ENCODE data around the gene TMEM151A.
A peak's percentile ranks its signal among the peaks of the same experiment; 100 is the strongest.
"Not testable (repeated sequence)": the region's sequence is repeated elsewhere in the genome, so short reads cannot be mapped to it uniquely, and the experiment has no call there.

The TMEM151A gene

DNA sequence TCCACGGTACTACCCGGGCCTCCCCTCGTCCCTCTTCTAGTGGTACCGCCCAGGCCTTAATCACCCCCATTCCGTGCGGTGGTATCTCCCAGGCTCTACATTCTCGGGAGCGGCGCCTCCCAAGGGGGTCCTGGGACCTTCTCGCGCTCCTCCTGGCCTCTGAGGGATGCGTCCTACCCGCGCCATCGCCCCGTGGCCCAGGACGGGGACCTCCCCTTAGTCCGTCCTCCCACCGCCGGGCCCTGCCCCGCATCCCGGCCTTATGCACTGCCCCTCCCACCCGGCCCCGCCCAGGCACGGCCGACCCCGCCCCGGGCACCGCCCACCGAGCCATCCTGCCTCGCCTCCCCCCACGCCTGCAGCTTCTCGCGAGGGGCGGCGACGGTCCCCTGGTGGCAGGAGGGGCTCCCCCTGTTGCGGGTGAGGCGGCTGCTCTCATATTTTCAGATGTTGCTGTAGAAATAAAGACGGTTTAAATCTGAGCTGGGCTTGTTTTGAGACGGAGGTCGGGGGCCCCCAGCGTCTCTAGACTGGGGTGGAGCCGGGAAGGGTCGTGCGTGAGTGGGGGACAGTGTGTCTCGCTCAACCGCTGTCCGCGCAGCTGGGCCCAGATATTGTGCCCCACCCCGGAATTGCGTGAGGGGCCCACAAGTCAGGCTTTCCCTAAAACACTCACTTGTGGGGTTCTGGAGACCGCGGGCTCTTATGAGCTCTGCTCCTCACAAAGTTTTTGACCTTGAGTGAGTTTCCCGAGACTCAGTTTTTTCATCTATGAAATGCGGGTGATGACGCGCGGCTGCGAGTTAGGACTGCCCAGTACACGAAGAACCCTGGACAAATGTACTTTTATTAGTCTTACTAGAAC, 24.1 kb upstream of the TMEM151A start:
- no peak for DNase-seq

DNA sequence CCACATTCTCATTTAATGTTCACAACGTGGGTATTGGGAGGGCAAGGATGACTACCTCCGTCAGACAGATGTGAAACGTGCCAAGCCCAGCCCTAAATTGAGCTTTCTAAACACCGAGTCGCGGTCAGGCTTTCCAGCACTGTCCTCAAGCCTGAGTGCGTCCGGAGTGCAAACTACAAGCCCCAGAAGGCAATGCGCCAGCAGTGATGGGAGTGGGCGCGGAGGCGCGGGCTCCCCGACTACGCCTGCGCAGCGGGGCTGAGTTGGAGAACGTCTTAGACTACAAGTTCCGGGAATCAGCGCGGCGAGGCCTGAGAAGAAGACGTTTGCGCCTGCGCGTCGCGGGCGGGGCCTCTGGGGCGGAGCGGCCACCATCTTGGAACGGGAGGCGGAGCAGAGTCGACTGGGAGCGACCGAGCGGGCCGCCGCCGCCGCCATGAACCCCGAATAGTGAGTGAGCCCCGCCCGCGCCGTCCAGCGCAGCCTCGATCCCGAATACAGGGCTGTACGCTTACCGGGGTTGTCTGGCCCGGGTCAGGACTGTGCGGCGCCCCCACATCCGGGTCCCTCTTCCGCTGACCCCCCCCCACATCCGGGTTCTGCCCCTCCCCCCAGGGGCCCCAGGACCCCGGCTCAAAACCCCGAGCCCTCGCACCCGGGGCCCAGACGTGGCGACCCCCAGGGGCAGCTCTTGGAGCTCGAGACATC, 23.3 kb upstream of the TMEM151A start, which contains the start of gene RAB1B:
RAB1B (plus strand) TSS at position 396 of the 708 bp plus-strand sequence; CDS start at position 437, 41 bp downstream.
- DNase-seq, result peak; percentile 90

GRCh38 chr11:66268952-66269905, 22.5 kb upstream of the TMEM151A start:
- DNase-seq, result no peak

DNA sequence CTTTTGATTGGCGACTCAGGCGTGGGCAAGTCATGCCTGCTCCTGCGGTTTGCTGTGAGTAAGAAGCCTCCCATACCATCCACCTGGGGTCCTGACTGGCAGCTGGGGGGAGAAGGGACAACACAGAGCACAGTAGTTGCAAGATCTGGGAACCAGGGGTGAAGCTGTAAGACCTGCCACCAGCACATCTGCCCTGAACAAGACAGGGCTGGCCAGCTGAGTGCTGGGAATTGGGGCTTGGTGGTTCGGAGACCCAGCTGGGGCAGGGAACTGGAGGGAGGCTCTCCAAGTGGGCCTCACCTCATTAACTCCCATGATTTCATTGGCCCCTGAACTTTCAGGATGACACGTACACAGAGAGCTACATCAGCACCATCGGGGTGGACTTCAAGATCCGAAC, 19.9 kb upstream of the TMEM151A start:
- no peak for DNase-seq

DNA sequence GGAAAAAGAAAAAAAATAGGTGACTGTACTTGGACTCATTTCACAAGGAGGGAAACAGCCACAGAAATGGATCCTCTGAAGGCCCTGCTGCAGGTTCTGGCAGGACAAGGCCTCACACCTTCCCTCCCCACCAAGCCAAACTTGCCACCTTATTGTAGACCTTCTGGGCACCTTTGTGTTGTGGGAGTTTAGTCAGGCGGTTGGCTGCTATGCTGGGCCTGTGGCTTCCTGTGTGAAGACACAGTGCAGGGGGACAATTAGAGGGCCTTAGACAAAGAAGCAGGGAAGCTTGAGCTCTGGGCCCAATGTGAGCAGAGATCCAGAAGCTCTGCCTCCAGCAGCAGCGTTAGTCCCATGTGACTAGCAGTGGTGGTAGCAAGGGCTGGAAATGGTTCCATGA, 19.1 kb upstream of the TMEM151A start:
- DNase-seq, result no peak

DNA sequence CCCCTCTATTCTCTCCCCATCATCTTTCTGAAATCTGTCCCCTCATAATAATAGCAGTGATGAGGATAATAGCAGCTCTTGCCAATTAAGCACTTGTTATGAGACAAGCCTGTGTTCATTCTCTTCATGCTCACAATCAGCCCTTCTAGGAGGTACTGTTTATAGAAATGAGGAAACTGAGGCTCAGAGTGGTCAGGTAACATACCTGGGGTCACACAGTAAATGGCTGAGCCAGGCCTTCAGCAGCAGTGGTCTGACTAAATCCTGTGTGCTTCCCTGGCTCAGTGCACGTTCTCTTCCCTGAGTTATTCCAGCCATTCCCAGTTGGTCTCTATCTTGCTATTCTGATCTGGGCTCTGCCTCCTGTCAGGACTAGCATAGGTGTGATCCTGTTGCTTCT, 17.5 kb upstream of the TMEM151A start:
- no peak for DNase-seq

DNA sequence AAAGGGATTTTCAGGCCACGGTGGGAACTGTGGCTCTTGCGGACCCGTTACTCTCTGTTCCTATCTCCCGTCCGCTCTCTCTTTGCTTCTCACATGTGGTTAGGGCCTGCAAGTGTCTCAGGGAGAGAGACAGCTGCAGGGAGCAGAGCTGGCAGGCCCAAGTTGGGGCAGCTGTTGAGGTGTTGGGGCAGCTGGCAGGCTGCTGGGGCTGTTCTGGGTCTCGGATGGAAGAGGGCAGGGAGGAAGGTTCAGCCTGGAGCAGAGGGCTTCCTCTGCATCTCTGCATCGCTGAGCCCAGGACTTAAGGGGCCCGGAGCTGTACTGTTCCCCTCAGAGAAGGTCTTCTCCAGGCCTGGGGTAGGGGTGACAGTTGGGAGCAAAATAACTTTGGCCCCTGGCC, 16.3 kb upstream of the TMEM151A start:
- DNase-seq, result no peak

DNA sequence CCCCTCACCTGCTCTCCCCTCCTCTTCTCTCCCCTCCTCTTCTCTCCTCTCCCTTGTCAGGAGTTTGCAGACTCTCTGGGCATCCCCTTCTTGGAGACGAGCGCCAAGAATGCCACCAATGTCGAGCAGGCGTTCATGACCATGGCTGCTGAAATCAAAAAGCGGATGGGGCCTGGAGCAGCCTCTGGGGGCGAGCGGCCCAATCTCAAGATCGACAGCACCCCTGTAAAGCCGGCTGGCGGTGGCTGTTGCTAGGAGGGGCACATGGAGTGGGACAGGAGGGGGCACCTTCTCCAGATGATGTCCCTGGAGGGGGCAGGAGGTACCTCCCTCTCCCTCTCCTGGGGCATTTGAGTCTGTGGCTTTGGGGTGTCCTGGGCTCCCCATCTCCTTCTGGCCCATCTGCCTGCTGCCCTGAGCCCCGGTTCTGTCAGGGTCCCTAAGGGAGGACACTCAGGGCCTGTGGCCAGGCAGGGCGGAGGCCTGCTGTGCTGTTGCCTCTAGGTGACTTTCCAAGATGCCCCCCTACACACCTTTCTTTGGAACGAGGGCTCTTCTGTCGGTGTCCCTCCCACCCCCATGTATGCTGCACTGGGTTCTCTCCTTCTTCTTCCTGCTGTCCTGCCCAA, 15.6 kb upstream of the TMEM151A start:
- no peak for DNase-seq

DNA sequence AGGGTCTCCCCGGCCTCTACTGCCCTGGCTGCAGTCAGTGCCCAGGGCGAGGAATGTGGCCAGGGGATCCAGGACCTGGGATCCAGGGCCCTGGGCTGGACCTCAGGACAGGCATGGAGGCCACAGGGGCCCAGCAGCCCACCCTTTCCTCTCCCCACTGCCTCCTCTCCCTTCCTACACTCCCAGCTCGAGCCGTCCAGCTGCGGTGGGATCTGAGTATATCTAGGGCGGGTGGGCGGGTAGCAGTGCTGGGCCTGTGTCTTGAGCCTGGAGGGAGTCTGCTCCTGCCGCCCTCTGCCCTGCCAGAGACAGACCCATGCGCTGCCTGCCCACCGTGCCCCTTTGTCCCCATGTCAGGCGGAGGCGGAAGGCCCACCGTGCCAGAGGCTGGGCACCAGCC, 15.1 kb upstream of the TMEM151A start:
- DNase-seq, result not testable (repeated sequence)

- DNase-seq, result not testable (repeated sequence)
Measured at GRCh38 chr11:66277064-66277463, 14.6 kb upstream of the TMEM151A start.

- no peak for DNase-seq
Measured at GRCh38 chr11:66277471-66278362, 14.0 kb upstream of the TMEM151A start, which contains the start of gene CNIH2. TSS of gene CNIH2 (plus strand) at chr11:66278175. CDS start at chr11:66278457, 282 bp downstream.

- no peak for DNase-seq
Measured at GRCh38 chr11:66278363-66279091, 13.2 kb upstream of the TMEM151A start.

DNA sequence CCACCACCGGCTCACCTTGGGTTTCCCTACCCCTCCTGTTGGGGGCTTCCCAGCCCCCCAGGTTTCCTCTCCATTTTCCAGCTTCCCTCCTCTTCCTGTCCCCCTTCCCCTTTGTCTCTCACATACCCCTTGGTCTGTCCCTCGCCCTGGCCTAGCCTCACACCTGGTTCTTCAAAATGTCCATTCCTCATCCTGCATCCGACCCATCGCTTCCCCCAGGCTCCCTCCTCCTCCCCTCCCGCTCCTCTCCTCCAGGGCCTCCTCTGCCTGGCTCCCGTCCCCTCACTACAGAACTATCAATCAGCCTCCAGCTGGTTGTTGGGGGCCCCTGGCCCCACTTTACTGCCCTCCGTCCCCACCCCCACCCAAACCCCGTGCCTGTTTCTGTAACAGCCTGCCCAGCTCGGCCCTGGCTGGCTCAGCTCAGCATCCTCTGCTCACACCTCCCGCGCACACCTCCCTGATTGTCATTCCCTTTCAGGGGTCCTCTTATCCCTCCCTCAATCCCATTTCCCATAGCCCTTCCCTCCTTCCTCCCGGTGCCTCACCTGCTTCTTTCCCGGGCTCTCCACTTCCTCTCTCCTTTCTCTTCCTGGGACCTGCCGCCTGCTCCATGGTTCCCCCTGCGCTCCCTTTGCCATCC, 12.5 kb upstream of the TMEM151A start:
- no peak for DNase-seq

DNA sequence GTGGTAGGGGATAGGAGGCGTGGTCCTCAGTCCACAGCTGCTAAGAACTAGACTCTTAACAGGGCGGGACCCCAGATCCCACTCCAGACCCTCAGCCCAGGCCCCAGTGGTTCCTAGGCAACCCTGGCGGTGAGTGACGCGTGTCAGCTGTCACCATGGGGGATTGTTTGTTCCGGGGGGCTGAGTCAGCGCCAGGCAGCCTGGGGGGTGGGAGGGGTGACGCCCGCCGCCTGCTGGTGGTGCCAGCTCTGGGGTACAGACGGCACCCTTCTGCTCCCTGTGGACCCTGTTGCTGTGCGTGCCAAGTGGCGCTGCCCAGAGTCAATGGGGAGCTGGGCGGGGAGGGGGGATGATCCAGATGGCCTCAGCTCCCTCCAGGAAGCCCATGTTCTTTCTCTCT, 11.3 kb upstream of the TMEM151A start:
- DNase-seq, result no peak

DNA sequence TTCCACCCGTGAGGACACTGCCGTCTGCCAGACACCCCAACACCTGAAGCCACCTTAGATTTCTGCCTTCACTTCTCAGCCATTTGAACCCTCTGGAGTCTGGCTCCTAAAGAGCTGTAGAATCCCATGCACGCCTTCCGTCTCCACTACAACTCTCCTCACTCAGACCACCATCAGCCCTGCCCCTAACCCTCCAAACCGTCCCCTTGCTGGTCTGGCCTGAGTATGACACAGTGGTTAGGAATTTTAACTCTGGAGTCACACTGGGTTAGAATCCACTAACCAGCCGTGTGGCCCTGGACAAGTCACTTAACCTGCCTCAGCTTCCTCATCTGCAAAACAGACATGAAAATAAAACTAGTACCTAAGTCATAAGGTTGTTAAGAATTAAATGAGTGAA, 10.7 kb upstream of the TMEM151A start:
- no peak for DNase-seq

DNA sequence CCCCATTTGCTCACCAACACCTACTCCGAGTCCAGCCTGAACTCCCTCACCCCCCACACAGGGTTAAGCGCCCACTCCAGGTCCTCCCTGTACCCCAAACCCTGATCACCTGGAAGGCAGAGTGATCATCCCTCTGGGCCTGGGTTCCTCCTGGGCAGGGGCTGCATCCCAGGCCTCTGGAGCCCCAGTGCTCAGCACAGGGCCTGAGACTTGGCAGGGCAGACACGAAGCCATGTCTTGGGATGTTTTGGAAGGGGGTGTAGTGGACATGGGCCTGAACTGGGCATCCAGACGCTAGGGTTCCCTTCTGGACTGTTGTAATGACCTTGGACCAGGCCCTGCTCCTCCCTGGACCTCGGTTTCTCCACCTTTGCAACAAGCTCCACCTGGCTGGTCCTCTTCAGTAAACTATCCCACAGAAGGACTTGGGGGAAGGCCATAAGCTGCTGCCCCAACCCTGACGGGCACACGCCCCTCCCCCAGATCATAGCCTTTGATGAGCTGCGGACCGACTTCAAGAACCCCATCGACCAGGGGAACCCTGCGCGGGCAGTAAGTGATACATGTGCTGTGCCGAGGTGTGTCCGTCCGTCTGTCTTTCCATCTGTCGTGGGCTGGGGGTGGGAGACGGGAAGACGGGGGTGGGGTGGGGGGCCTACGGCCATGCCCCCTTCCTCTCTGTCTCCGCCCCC, 9.8 kb upstream of the TMEM151A start:
- no peak for DNase-seq

GRCh38 chr11:66282468-66283455, 8.9 kb upstream of the TMEM151A start:
- DNase-seq, result peak; percentile 62

- DNase-seq, result no peak
Measured at GRCh38 chr11:66283461-66284105, 8.1 kb upstream of the TMEM151A start.

Measured in SIG-M5 (cell line).